GM19452 (cell line): ENCODE data around the gene FOXP2.
"Not testable (repeated sequence)": the region's sequence is repeated elsewhere in the genome, so short reads cannot be mapped to it uniquely, and the experiment has no call there.

Experiments
- ATAC-seq: cut with Tn5 transposase; IDR thresholded peaks from one replicate; pipeline ENCODE4 v1.9.1; 2021; ENCODE audit not compliant: unreplicated experiment

FOXP2 gene

DNA sequence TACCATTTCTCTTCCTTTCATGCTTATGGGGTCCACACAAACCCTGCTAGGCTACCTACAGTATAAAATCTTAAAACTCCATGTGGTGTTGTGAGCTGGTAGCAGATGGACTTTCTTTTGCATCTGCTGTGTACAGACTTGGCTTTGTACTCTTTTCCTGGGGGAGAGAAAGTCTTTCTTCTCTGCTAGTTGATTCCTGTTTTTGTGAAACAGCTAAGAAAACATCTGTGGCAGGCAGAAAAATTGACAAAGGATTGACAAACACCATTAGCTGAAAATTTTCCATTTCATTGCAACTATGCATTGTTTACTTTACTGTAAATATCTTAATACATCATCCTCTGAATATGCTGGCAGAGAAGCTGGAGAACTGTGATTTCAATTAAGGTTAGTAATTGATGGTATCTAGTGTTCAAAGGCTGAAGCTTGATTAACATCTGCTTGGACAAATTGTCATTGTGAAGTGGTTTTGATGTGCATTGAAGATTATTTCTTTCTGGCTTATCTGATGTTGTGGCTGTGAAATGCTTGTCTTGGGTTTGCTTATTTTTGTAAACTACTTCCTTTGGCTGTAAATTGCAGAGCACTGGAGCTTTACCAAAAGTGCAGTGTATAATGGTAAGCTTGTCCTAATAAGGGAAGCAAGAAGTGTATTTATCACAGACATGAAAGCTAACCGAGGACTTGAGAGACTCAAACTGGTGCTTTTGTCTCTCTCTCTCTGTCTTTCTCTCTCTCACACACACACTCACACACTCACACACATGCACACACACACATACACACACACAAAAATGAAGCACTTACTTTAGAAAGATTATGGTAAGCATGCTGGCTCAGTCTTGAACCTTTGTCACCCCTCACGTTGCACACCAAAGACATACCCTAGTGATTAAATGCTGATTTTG, at the start of gene FOXP2:
Gene FOXP2 (plus strand): TSS at position 660 of the 908 bp plus-strand sequence. CDS start 11,697 bp downstream, outside the sequence.
- no peak for ATAC-seq

DNA sequence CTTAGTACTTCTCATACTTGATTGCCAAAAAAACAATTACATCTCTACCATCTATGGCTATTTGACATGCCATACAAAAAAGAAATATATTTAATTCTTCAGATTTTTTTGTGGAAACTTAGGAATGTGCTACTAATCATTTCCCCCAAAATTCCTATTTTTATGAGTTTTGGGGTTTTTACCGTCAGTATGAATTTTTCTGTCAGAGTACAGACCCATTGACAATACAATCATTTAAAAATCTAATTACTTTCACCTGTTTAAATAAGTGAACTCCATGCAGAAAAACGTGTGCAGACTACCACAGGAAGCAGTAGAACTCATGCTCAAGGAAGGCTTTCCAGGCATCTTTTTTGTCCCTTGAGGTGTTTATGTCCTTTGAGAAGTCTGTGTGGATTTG, 48.8 kb upstream of the FOXP2 start:
- ATAC-seq = no peak

DNA sequence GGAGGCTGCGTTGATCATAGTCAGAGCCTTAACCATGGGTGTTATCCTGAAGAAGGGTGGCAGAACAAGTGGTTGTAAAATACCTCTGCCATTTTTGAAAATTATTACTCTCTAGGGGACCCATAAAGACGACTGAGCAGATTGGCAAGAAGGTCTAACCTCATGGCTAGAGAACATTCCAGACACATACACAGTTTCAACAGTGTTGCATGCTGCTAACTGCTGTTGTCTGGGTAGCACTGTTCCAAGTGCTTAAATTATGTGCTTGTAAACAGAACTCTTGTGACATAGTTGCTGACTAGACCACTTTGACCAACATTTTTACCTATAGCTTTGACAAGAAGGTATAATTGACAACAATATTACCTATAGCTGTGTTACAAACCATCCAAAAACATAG, 46.1 kb upstream of the FOXP2 start:
- no peak for ATAC-seq

GRCh38 chr7:114369294-114369693, 45.3 kb upstream of the FOXP2 start:
- no peak for ATAC-seq

DNA sequence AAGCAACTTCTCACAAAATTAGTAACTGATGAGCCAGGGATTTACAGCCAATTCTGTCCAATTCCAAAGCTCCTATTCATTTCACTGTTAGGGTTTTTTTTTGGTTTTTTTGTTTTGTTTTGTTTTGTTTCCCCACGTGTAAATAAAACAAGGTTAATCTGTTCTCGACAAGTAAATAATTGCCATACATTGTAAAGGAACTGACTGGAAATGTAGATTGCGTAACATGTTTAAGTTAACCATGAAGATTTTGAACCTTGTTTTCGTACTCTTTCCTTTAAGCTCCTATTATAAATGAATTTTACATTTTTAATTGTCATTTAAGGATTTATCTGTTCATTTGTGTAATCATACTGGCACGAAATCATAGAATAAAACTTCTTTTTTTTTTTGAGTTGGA, 42.0 kb upstream of the FOXP2 start:
- ATAC-seq = no peak

DNA sequence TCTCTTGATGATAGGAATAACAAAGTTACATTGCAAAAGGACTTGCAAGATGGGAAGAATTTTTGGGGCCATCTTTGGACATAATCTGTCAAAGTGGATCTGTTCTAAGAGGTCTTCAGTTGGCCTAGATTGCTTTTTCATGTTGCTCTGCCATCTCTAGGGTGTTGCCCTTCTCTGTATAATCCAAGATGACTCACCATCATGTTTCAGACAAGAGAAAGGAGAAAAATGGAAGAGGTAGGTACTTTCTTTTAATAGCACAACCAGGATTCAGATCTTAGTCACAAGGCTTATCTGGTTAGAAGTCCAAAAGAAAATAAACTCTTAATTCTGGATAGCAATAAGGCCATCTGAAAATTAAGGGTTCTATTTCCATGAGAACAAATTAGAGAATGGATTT, 38.7 kb upstream of the FOXP2 start:
- no peak for ATAC-seq

DNA sequence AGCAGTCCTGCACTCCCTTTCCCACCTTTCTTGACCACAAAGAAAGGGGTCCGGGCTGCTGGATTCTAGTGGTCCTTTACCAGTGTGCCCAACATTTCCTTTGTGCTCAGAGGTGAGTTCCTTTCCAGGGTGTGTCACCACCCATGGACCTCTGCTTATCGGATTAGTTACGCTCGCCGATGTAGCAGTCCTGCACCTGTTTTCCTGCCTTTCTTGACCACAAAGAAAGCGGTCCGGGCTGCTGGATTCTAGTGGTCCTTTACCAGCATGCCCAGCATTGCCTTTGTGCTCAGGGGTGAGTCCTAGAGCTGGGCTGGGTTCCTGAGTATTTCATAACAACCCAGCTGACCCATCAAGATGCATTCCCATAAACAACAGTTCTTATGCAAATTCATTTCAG, 30.7 kb upstream of the FOXP2 start:
- ATAC-seq = not testable (repeated sequence)

DNA sequence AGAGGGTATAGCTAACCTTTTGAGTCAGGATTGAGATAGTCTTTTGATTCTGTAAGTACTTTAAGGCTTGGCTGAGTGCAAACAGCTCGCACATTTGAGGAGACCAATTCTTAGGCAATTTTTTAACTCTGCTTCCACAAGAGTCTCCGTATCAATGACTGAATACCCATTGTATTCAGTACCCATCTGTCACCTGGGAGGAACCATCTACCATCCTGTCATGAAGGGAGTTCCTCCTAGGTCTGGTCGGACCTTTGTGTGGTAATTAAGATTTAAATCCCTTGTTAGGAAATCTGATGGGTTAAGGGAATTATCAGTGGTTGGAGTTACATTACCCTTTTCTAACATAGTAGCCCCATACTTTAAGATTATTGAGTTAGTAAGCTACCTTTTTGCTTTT, 30.3 kb upstream of the FOXP2 start:
- not testable (repeated sequence) for ATAC-seq

DNA sequence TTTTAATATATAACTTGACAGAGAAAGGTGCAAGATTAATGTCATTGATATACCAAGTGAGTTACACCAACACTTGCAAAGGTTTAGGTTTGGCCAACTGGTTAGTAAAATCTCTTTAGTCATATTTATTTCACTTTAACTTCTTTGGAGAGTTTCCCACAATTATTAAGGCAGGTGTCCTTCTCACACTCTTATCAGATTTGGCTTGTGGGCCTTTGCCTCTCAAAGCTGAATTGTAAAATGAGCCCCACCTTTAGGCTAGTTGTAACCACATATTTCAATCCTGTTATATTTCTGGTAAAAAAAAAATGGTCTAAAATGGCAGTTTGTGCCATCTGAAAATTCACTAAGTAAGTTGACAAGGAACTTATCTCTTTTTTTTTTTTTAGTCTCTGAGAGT, 26.6 kb upstream of the FOXP2 start:
- no peak for ATAC-seq

DNA sequence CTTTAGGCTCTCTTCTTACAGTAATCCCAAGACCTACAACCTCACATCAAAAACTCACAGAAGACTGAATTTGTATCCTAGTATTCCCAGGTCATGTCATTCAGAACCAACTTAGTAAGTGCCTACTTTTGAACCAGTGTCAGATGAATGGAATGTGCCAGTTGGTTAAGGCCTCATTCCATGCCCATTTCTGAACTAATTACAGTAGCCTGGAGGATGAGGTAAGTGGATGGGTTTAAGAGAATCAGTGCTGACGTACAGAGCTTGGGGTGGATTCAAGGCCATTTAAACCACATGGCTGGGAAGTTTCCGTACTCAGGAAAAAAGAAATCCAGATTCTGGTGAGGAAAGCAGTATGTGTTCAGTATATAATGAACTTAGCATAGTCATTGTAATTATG, 21.9 kb upstream of the FOXP2 start:
- ATAC-seq = no peak

DNA sequence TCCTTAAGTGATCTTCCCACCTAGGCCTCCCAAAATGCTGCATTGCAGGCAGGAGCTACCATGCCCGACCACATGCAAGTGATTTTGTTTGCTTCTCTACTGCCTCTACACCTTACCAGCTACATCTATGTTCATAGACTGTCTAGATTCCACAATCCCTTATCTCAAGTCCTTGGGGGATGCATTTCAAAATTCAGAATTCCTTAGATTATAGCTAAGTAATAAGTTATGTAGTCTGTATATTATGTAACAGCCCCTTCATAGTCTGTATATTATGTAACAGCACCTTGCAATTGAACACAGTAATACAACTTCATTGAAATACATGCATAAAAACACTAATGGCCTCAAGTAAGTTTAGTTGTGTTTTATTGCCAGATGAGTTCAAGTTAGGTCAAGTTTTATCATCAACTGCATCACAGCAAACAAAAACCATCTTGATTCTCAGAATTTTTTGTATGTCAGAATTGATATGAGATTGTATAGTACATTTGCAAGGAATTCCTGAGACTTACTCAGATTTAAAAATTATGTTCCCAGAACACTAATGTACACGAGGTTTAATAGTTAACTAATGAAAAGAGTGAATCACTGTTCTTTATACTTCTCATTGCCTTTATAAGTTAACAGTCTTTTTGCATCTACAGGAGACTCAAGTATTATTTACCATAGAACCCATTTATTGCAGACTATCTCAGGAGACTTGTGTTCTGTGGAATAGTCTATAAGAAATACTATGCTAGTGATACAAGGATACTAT, 11.6 kb upstream of the FOXP2 start:
- ATAC-seq = no peak

GRCh38 chr7:114405427-114405826, 9.2 kb upstream of the FOXP2 start:
- ATAC-seq = peak; percentile 69

DNA sequence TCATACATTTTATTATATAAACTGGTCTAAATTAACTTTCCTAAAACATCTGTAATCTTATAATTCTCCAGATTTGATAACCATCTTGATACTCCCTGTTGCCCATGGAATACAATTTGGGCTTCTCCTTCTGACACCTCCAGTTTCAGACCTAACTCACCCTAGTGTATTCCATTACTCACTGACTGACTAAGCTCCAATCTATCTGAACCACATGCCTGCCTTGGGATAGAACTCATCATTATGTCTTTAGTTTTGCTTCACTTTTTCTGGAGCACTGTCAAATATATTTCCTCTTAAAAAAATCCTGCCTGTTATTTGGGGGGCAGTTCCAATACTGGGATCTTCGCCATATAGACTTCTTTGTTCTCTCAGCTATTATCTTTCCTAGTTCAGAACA, 4.9 kb upstream of the FOXP2 start:
- no peak for ATAC-seq

DNA sequence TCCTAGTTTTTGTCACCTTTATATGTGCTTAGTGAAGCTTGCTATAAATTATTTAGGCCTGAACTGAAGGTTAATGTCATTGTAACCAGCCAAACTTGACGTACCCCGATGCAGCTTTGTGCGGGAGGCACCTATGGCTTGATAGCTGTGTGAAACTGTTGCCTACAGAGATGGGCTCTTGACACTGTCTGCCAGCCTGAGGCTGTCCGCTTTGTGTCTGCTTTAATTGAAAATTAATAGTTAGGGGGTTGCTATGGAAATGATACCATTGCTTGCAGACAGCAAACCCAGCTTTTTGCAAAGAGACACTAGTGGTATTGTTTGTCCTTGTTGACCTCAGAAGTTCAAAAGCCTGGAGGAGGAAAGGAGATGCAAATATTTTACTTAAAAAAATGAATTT, 2.1 kb upstream of the FOXP2 start:
- ATAC-seq = no peak

DNA sequence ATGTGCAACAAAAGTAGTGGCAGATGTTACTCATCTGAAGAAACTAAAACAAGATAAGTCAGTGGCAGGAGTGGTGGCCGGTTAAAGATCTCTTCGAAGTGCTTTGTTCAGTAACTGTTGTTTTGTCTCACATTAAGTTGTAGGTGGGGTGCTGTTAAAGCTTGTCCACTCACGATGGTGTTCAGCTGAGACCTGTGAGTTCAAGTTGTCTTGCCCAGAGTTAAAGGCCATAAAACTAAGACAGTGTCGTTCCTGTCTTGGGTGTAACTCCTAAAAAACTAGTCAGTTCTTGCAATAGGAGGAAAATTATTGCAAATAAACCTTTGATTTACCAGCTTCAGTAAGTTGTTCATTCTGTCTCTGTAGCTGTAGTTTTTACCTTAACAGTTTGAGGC, 857 bp upstream of the FOXP2 start:
- no peak for ATAC-seq

GRCh38 chr7:114415064-114415989, 712 bp downstream of the FOXP2 start:
- ATAC-seq = no peak

DNA sequence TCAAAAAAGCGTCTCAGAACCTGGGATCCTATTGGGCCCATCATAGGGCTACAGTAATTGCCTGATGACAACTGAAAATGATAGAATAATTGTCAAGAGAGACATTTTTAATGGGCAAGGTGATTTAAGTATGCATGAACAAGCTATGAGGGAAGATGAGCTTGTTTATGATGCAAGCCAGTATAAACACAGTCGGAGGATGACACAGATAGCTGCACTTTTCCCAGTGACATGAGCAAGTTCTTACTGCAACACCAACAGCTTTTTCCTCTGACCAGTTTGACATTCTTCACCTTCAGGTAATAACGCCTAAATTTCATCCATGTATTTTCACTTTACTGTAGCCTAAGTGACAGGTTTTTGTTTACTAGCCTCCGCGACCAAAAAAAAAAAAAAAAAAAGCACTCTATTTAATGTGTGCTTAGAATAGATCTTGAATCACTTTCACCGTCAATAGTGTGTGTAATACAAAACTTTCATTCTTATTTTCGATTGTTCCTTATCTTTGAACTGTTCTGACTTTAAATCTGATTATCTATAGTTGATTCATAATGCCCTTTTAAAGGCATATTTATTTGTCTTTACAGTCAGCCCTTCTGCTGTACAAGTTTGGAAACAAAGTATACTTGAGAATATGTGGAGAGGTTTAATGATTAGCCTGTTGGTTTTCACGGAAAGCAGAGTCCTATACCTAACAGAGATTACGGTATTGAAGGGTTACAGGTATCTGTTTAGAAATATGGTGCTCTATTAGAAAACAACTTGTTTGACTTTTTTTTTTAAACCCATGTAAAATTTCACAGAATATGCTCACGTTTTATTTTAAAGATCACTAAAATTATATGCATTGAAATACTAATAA, 1.7 kb downstream of the FOXP2 start:
- ATAC-seq = no peak

DNA sequence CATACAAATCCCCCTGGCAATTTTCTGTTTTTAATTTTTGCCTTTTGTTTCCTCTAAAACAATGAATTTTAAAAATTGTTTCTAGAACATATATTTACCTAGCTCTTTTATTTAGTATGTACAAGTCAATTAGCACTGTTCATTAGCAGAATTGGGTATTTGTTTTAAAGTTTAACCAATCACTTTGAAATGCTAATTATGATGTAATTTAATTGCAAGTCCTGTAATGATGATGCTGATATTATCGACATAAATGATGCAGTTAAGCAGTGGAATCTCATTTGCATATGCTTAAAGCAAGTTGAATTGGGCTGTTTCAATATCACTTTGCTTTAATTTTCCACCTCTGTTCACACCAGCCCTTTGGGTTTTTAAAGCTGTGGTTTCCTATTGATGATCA, 2.7 kb downstream of the FOXP2 start:
- no peak for ATAC-seq

DNA sequence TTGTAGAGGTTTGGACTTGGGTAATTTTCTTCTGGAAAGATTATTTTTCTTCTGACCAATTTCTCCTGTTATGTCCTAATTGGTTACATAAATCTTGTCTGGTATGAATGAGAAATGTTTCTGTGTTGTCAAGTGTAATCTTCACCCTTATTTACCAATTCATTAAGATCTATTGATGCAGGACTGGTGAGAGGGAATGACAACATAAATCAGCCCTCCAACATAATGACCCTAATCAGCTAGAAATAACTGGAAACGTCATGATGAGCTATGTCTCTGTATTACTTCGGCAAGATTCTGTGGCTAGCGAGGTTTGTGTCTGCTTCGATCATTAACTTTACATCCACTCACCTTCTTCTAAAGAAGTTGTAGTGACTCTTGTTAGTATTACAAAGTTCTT, 3.5 kb downstream of the FOXP2 start:
- no peak for ATAC-seq
